DND-41 (cell line): ENCODE measurements around the gene SMYD1.

Source experiments
- CTCF ChIP-seq: IDR thresholded peaks from 2 replicates; pipeline ENCODE4 v1.5.1; 2012; ENCODE audit warnings: borderline replicate concordance, low read length, moderate library complexity, mild to moderate bottlenecking; ENCODE audit not compliant: poor library complexity, severe bottlenecking; ENCODE audit errors: extremely low read depth
- EZH2 ChIP-seq: IDR thresholded peaks from 3 replicates; pipeline ENCODE4 v1.6.1; 2012; ENCODE audit warnings: borderline replicate concordance, low read depth, mild to moderate bottlenecking, moderate library complexity, low read length, inconsistent platforms; ENCODE audit not compliant: severe bottlenecking

- TF ChIP-seq CTCF = no peak
- no peak for TF ChIP-seq EZH2
These were observed 17.5 kb downstream of the SMYD1 start for GRCh38 chr2:88085099-88085498.
